ENCODE measurements around the gene RFX2.
"Not testable (repeated sequence)": the region's sequence is repeated elsewhere in the genome, so short reads cannot be mapped to it uniquely, and the experiment has no call there.

RFX2 gene

GRCh38 chr19:6014551-6015135, 95.7 kb downstream of the RFX2 start:
- no peaks in the 10 kb centered on the region for H3K9me3 ChIP-seq (ENCODE audit: insufficient read depth, low read length)
- H3K4me3 ChIP-seq (ENCODE audit: insufficient read length, low read depth) = no peak overlapping the region
- DNase-seq (ENCODE audit: low read depth, low spot score) = no peak
- TF ChIP-seq YY1 (IDR thresholded peaks at IDR 0.05; ENCODE audit: insufficient read depth, insufficient read length) = no peak
- no peak for TF ChIP-seq ZNF274 (IDR thresholded peaks at IDR 0.05; ENCODE audit: low read depth, low read length)
- TF ChIP-seq SUZ12 (IDR thresholded peaks at IDR 0.05; ENCODE audit: extremely low read depth, insufficient read depth, insufficient read length) = no peak
- H3K27me3 ChIP-seq (ENCODE audit: insufficient read depth, insufficient read length) = peaks cover 9% of the 10 kb centered on the region
- no peak overlapping the region for H3K9ac ChIP-seq (ENCODE audit: insufficient read length, low read depth)
- peaks cover 2% of the 10 kb centered on the region for H3K4me1 ChIP-seq (ENCODE audit: insufficient read depth, insufficient read length)
- H3K36me3 ChIP-seq (ENCODE audit: insufficient read depth, insufficient read length, low read length) = no peaks in the 10 kb centered on the region

GRCh38 chr19:6012426-6013170, 97.7 kb downstream of the RFX2 start:
- H3K9ac ChIP-seq (ENCODE audit: insufficient read length, low read depth) = no peak overlapping the region
- no peak overlapping the region for H3K4me3 ChIP-seq (ENCODE audit: insufficient read length, low read depth)
- H3K36me3 ChIP-seq (ENCODE audit: insufficient read depth, insufficient read length, low read length) = no peaks in the 10 kb centered on the region
- no peaks in the 10 kb centered on the region for H3K9me3 ChIP-seq (ENCODE audit: insufficient read depth, low read length)
- TF ChIP-seq SUZ12 (IDR thresholded peaks at IDR 0.05; ENCODE audit: extremely low read depth, insufficient read depth, insufficient read length) = no peak
- TF ChIP-seq ZNF274 (IDR thresholded peaks at IDR 0.05; ENCODE audit: low read depth, low read length) = no peak
- no peak for TF ChIP-seq YY1 (IDR thresholded peaks at IDR 0.05; ENCODE audit: insufficient read depth, insufficient read length)
- H3K27me3 ChIP-seq (ENCODE audit: insufficient read depth, insufficient read length) = peaks cover 9% of the 10 kb centered on the region
- no peak for DNase-seq (ENCODE audit: low read depth, low spot score)
- peaks cover 2% of the 10 kb centered on the region for H3K4me1 ChIP-seq (ENCODE audit: insufficient read depth, insufficient read length)

GRCh38 chr19:6011794-6012193, 98.5 kb downstream of the RFX2 start:
- H3K27me3 ChIP-seq (ENCODE audit: insufficient read depth, insufficient read length) = peaks cover 9% of the 10 kb centered on the region
- no peak for TF ChIP-seq YY1 (IDR thresholded peaks at IDR 0.05; ENCODE audit: insufficient read depth, insufficient read length)
- TF ChIP-seq SUZ12 (IDR thresholded peaks at IDR 0.05; ENCODE audit: extremely low read depth, insufficient read depth, insufficient read length) = no peak
- TF ChIP-seq ZNF274 (IDR thresholded peaks at IDR 0.05; ENCODE audit: low read depth, low read length) = no peak
- no peaks in the 10 kb centered on the region for H3K36me3 ChIP-seq (ENCODE audit: insufficient read depth, insufficient read length, low read length)
- DNase-seq (ENCODE audit: low read depth, low spot score) = no peak
- no peak overlapping the region for H3K9ac ChIP-seq (ENCODE audit: insufficient read length, low read depth)
- H3K4me3 ChIP-seq (ENCODE audit: insufficient read length, low read depth) = no peak overlapping the region
- H3K9me3 ChIP-seq (ENCODE audit: insufficient read depth, low read length) = no peaks in the 10 kb centered on the region
- peaks cover 2% of the 10 kb centered on the region for H3K4me1 ChIP-seq (ENCODE audit: insufficient read depth, insufficient read length)

GRCh38 chr19:6011206-6011605, 99.1 kb downstream of the RFX2 start:
- H3K9me3 ChIP-seq (ENCODE audit: insufficient read depth, low read length) = no peaks in the 10 kb centered on the region
- DNase-seq (ENCODE audit: low read depth, low spot score) = no peak
- no peaks in the 10 kb centered on the region for H3K36me3 ChIP-seq (ENCODE audit: insufficient read depth, insufficient read length, low read length)
- peak overlapping the region; percentile 32 for H3K9ac ChIP-seq (ENCODE audit: insufficient read length, low read depth)
- TF ChIP-seq ZNF274 (IDR thresholded peaks at IDR 0.05; ENCODE audit: low read depth, low read length) = no peak
- no peak for TF ChIP-seq SUZ12 (IDR thresholded peaks at IDR 0.05; ENCODE audit: extremely low read depth, insufficient read depth, insufficient read length)
- TF ChIP-seq YY1 (IDR thresholded peaks at IDR 0.05; ENCODE audit: insufficient read depth, insufficient read length) = no peak
- peaks cover 8% of the 10 kb centered on the region for H3K27me3 ChIP-seq (ENCODE audit: insufficient read depth, insufficient read length)
- no peak overlapping the region for H3K4me3 ChIP-seq (ENCODE audit: insufficient read length, low read depth)
- H3K4me1 ChIP-seq (ENCODE audit: insufficient read depth, insufficient read length) = peaks cover 2% of the 10 kb centered on the region

- H3K4me3 ChIP-seq (ENCODE audit: insufficient read length, low read depth) = no peak overlapping the region
- no peak for DNase-seq (ENCODE audit: low read depth, low spot score)
- peaks cover 2% of the 10 kb centered on the region for H3K4me1 ChIP-seq (ENCODE audit: insufficient read depth, insufficient read length)
- no peaks in the 10 kb centered on the region for H3K36me3 ChIP-seq (ENCODE audit: insufficient read depth, insufficient read length, low read length)
- H3K9me3 ChIP-seq (ENCODE audit: insufficient read depth, low read length) = no peaks in the 10 kb centered on the region
- no peak overlapping the region for H3K9ac ChIP-seq (ENCODE audit: insufficient read length, low read depth)
- H3K27me3 ChIP-seq (ENCODE audit: insufficient read depth, insufficient read length) = peaks cover 2% of the 10 kb centered on the region
- no peak for TF ChIP-seq ZNF274 (IDR thresholded peaks at IDR 0.05; ENCODE audit: low read depth, low read length)
- no peak for TF ChIP-seq YY1 (IDR thresholded peaks at IDR 0.05; ENCODE audit: insufficient read depth, insufficient read length)
- no peak for TF ChIP-seq SUZ12 (IDR thresholded peaks at IDR 0.05; ENCODE audit: extremely low read depth, insufficient read depth, insufficient read length)
These were observed 100.2 kb downstream of the RFX2 start for GRCh38 chr19:6010107-6010506.

- Histone ChIP-seq H3K9me3 (ENCODE audit: insufficient read depth, low read length) (no peaks in the 10 kb centered on the region), H3K4me1 (ENCODE audit: insufficient read depth, insufficient read length) (peaks cover 2% of the 10 kb centered on the region), H3K4me3 (ENCODE audit: insufficient read length, low read depth) (no peak overlapping the region), H3K9ac (ENCODE audit: insufficient read length, low read depth) (no peak overlapping the region), H3K27me3 (ENCODE audit: insufficient read depth, insufficient read length) (no peaks in the 10 kb centered on the region), H3K36me3 (ENCODE audit: insufficient read depth, insufficient read length, low read length) (no peaks in the 10 kb centered on the region)
- DNase-seq (ENCODE audit: low read depth, low spot score) = no peak
- TF ChIP-seq ZNF274 (IDR thresholded peaks at IDR 0.05; ENCODE audit: low read depth, low read length) = no peak
- TF ChIP-seq YY1 (IDR thresholded peaks at IDR 0.05; ENCODE audit: insufficient read depth, insufficient read length) = no peak
- TF ChIP-seq SUZ12 (IDR thresholded peaks at IDR 0.05; ENCODE audit: extremely low read depth, insufficient read depth, insufficient read length) = no peak
These were observed 102.4 kb downstream of the RFX2 start for GRCh38 chr19:6007866-6008265.

GRCh38 chr19:6006896-6007295, 103.4 kb downstream of the RFX2 start:
- TF ChIP-seq ZNF274 (IDR thresholded peaks at IDR 0.05; ENCODE audit: low read depth, low read length) (no peak), SUZ12 (IDR thresholded peaks at IDR 0.05; ENCODE audit: extremely low read depth, insufficient read depth, insufficient read length) (no peak), YY1 (IDR thresholded peaks at IDR 0.05; ENCODE audit: insufficient read depth, insufficient read length) (no peak)
- Histone ChIP-seq H3K9me3 (ENCODE audit: insufficient read depth, low read length) (no peaks in the 10 kb centered on the region), H3K9ac (ENCODE audit: insufficient read length, low read depth) (no peak overlapping the region), H3K4me1 (ENCODE audit: insufficient read depth, insufficient read length) (peaks cover 2% of the 10 kb centered on the region), H3K27me3 (ENCODE audit: insufficient read depth, insufficient read length) (no peaks in the 10 kb centered on the region), H3K4me3 (ENCODE audit: insufficient read length, low read depth) (no peak overlapping the region), H3K36me3 (ENCODE audit: insufficient read depth, insufficient read length, low read length) (no peaks in the 10 kb centered on the region)
- DNase-seq (ENCODE audit: low read depth, low spot score) = no peak

GRCh38 chr19:6006070-6006446, 104.2 kb downstream of the RFX2 start:
- H3K9ac ChIP-seq (ENCODE audit: insufficient read length, low read depth); H3K36me3 ChIP-seq (ENCODE audit: insufficient read depth, insufficient read length, low read length); H3K9me3 ChIP-seq (ENCODE audit: insufficient read depth, low read length); H3K4me3 ChIP-seq (ENCODE audit: insufficient read length, low read depth); H3K4me1 ChIP-seq (ENCODE audit: insufficient read depth, insufficient read length); DNase-seq (ENCODE audit: low read depth, low spot score); H3K27me3 ChIP-seq (ENCODE audit: insufficient read depth, insufficient read length): not testable (repeated sequence)

Measured in NT2/D1 (cell line).